Measurements from ENCODE around the gene CDH13.

Gene CDH13

DNA sequence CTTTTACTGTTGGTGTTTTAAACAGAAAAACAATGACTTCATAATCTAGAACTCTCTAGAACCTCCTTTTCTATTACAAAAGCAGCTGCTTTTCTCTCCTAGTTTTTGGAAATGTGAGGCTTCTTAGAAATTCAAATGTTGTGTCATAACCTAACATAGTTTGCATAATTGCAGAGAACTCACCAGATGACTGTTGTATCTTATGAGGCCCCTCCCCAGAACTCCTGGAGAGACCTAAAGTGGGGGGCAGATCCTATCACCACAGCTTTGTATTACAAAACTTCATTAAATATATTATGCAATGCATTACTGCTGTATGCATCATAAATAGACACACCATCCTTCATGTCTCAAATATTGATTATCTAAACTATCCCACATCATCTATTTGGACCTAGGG lies 642.3 kb downstream of the CDH13 start:
- peak; percentile 62 for DNase-seq (ENCODE audit: low read depth)
- TF ChIP-seq, protein P1, sequence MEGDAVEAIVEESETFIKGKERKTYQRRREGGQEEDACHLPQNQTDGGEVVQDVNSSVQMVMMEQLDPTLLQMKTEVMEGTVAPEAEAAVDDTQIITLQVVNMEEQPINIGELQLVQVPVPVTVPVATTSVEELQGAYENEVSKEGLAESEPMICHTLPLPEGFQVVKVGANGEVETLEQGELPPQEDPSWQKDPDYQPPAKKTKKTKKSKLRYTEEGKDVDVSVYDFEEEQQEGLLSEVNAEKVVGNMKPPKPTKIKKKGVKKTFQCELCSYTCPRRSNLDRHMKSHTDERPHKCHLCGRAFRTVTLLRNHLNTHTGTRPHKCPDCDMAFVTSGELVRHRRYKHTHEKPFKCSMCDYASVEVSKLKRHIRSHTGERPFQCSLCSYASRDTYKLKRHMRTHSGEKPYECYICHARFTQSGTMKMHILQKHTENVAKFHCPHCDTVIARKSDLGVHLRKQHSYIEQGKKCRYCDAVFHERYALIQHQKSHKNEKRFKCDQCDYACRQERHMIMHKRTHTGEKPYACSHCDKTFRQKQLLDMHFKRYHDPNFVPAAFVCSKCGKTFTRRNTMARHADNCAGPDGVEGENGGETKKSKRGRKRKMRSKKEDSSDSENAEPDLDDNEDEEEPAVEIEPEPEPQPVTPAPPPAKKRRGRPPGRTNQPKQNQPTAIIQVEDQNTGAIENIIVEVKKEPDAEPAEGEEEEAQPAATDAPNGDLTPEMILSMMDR (conservative IDR thresholded peaks at IDR 0.05; ENCODE audit: low read length) = no peak
- H3K4me3 ChIP-seq (ENCODE audit: low read length) = no peak overlapping the region

DNA sequence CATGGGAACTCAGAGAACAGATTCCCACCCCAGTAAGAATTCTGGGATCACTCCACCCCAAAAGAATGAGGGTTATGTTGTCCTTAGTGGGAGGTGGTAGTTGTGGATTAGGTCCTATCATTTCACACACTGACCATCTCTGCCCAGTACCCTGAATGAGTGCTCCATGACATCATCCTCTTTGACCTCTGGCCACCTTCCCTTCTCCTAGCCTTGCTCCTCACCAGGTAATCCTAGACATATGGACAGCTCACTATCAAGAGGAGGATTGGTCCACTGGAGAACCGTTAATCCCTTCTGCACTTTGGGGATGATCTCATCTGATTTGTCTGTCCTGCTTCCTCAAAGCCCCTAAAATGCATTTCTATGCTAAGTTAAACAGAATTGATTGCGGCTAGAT lies 642.8 kb downstream of the CDH13 start:
- H3K4me3 ChIP-seq (ENCODE audit: low read length) = no peak overlapping the region
- TF ChIP-seq, protein P1 (conservative IDR thresholded peaks at IDR 0.05; ENCODE audit: low read length) = no peak
- DNase-seq (ENCODE audit: low read depth) = no peak

DNA sequence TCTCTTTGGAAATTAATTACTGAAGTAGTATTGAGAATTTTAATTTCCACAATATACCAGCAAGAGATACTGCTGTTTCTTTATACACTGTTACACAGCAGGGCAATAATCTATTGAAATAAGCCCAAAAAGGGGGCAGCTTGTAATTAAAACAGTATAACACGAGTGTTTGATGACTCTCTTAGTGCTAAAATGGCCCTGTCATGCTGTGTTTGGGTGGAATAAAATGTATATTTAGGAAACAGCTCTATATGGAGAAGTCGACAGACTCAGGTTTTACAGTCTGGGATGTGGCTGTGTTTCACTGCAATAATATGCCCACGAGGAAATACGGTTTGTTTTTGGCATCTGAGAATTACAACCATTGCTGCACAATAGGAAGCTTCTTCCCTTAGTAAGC lies 643.3 kb downstream of the CDH13 start:
- H3K4me3 ChIP-seq (ENCODE audit: low read length) = no peak overlapping the region
- TF ChIP-seq, protein P1 (conservative IDR thresholded peaks at IDR 0.05; ENCODE audit: low read length) = no peak
- peak; percentile 3 for DNase-seq (ENCODE audit: low read depth)

GRCh38 chr16:83270640-83271039 lies 643.9 kb downstream of the CDH13 start:
- TF ChIP-seq, protein P1 (conservative IDR thresholded peaks at IDR 0.05; ENCODE audit: low read length) = no peak
- DNase-seq (ENCODE audit: low read depth) = no peak
- no peak overlapping the region for H3K4me3 ChIP-seq (ENCODE audit: low read length)

DNA sequence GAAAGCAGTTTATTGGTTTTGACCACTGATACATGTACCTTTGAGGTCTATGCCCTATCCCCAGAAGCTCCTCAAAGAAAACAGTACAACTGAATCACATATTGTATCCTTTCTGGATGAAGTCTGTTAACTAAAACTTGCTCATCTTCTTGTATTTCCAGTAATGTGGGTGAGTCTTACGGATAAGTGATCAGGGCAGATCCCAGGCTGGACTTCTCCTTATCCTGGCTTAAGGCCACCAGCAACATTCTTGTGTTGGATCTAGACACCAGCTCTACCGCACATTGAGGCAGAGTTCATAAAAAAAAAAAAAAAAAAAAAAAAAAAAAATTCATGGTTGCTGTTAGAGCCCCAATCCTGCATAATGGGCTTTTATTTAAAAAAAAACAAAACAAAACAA lies 644.4 kb downstream of the CDH13 start:
- no peak overlapping the region for H3K4me3 ChIP-seq (ENCODE audit: low read length)
- peak; percentile 67 for DNase-seq (ENCODE audit: low read depth)
- TF ChIP-seq, protein P1 (conservative IDR thresholded peaks at IDR 0.05; ENCODE audit: low read length) = no peak

GRCh38 chr16:83271970-83272575 lies 645.3 kb downstream of the CDH13 start:
- no peak overlapping the region for H3K4me3 ChIP-seq (ENCODE audit: low read length)
- peak; percentile 66 for DNase-seq (ENCODE audit: low read depth)
- TF ChIP-seq, protein P1 (conservative IDR thresholded peaks at IDR 0.05; ENCODE audit: low read length) = peak; percentile 13; the same call in 1 of the 2 replicates

DNA sequence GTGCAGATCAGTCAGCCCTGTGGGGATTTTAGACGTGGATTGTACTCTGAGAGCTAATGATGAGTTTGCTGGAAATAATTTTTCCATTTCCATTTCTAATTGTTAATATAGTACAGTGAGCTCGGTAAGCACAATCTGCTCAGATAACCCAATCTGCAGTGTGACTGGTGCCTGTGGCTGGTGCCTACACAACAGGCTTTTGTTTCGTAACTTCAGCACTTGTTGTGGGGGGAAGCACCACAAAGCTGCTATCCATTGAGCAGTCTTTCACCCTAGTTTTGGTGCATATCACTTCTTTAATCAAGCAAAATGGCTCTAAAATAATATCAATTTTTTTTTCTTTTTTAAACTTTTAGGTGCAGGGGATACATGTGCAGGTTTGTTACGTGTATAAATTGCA lies 646.1 kb downstream of the CDH13 start:
- no peak for DNase-seq (ENCODE audit: low read depth)
- H3K4me3 ChIP-seq (ENCODE audit: low read length) = no peak overlapping the region
- TF ChIP-seq, protein P1 (conservative IDR thresholded peaks at IDR 0.05; ENCODE audit: low read length) = no peak
